ENCODE data around the gene NRXN2.

Gene NRXN2

GRCh38 chr11:64622681-64623080, 100.3 kb downstream of the NRXN2 start:
- DNase-seq, result no peak

- DNase-seq, result no peak
These were observed 101.5 kb downstream of the NRXN2 start for GRCh38 chr11:64621283-64622019.

- no peak for DNase-seq
These were observed 102.5 kb downstream of the NRXN2 start for GRCh38 chr11:64620381-64620971.

- peak in 1 of 2 donors; percentile 7 for DNase-seq
These were observed 103.1 kb downstream of the NRXN2 start for GRCh38 chr11:64619811-64620380.

- DNase-seq, result no peak
These were observed 103.8 kb downstream of the NRXN2 start for GRCh38 chr11:64619196-64619595.

GRCh38 chr11:64616817-64617216, 106.2 kb downstream of the NRXN2 start:
- DNase-seq, result no peak

- DNase-seq, result peak; percentile 30 to 78
These were observed 108.1 kb downstream of the NRXN2 start for GRCh38 chr11:64614917-64615316.

- DNase-seq, result no peak
These were observed 109.3 kb downstream of the NRXN2 start for GRCh38 chr11:64613648-64614047.

GRCh38 chr11:64611869-64612646, 110.9 kb downstream of the NRXN2 start:
- peak; percentile 55 to 69 for DNase-seq

- no peak for DNase-seq
These were observed 111.8 kb downstream of the NRXN2 start for GRCh38 chr11:64611176-64611575.

GRCh38 chr11:64610596-64610995, 112.4 kb downstream of the NRXN2 start:
- DNase-seq, result no peak

- no peak for DNase-seq
These were observed 113.5 kb downstream of the NRXN2 start for GRCh38 chr11:64609436-64610047.

- DNase-seq, result no peak
These were observed 114.4 kb downstream of the NRXN2 start for GRCh38 chr11:64608636-64609035.

- no peak for DNase-seq
These were observed 115.0 kb downstream of the NRXN2 start for GRCh38 chr11:64608046-64608445.

- DNase-seq, result no peak
These were observed 115.5 kb downstream of the NRXN2 start for GRCh38 chr11:64607381-64607985.

- no peak for DNase-seq
These were observed 116.1 kb downstream of the NRXN2 start for GRCh38 chr11:64606796-64607380.

- DNase-seq, result no peak
These were observed 117.1 kb downstream of the NRXN2 start for GRCh38 chr11:64605656-64606585.

GRCh38 chr11:64605244-64605560, 117.8 kb downstream of the NRXN2 start:
- no peak for DNase-seq

- DNase-seq, result no peak
These were observed 118.3 kb downstream of the NRXN2 start for GRCh38 chr11:64604458-64605243.
